ENCODE results near the gene ACAP3.

The ACAP3 gene

DNA sequence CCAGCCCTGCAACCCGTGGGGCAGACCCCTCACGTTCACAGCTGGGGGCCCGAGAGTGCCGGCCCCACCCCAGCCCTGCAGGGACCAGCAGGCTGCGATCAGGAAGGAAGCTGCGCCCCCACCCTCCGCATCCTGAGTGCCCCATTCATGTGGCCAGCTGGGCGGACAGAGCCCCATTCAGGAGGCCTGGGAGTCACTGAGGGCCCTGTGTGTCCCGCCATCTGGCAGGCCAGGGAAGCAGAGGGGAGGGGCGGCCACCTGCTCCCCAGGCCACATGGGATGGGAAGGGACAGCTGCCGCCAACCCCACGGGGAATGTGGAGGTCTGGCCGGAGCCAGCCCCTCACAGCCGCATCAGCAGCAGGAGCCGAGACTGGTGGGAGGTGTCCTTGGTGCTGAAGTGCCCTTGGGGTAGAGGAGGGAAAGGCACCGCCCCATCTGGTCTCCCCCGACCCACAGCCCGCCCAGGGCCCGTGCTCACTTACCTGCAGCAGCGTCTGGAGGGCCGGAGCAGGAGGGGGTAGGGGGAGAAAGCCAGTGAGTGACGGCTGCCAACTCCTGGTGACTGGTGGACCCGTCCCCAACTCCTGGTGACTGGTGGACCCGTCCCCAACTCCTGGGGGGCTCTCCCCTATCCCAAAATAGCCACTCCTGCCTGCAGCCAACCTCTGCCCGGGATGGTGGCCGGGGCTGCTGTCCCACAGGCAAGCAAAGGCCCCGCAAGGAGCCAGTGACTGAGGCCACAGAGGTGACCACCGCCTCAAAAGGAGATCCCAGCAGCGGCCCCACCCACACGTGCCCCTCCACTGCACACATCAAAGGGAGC, 8.7 kb downstream of the ACAP3 start:
- DNase-seq, result no peak

DNA sequence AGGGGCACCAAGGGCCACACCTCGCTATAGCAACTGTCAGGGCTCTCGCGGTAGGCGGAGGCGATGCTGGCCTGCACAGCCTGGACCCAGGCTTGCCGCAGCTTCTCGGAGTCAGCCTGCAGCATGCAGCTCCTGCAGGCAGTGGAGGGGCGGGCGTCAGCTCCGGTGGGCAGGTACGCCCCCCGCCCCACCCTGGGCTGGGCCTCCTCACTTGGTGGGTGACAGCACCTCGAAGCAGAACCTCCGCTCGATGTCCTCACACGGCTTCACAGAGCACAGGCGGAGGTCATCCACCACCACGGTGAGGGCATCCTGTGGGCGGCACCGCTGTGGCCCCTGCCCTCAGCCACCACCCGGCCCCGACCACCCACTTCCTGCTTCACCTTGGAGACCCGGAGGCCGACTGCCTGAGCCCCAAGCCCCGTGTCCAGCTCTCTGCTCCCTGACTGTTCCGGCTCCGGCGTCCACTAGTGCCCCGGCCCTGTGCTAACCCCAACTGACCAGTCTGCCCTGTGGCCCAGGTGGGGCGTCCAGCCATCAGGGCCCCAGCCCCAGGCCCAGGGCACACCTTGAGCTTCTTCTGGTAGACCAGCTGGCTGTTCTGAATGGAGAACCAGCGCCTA, 9.8 kb downstream of the ACAP3 start:
- no peak for DNase-seq

DNA sequence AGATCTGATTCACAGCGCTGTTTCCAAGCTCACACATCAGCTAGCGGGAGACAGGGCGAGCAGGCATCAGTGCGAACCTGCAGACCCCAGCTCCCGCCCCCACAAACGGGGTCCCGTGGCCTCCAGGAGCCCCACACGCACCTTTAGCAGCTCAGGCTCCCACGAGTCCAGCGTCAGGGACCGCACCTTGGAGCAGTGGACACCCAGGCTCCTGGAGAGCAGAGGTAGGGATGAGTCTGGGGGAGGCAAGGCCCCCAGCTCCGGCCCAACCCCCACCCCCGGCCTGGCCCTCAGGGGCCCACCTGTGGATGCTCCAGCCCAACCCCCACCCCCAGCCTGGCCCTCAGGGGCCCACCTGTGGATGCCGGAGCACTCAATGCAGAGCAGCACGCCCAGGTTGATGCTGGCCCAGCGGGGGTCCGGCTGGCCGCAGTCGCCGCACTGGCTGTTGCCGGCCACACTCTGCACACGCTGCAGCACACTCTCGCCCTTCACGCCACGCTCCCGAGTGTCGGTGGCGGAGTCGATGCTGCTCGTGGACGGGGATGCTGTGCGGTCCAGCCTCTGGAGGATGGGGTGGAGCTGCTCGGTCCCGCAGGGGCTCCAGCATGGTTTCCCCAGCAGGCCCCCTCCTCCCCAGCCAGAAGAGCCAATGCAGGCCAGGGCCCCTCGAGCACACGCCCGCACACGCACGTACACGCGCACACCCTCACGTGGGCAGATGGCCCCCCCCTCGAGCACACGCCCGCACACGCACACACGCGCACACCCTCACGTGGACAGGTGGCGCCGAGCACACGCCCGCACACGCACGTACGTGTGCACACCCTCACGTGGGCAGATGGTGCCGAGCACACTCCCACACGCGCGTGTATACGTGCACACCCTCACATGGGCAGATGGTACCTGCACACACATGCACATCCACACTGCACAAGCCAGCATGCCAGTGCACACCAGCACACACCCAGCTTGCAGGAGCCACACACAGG, 11.4 kb downstream of the ACAP3 start:
- DNase-seq, result no peak

DNA sequence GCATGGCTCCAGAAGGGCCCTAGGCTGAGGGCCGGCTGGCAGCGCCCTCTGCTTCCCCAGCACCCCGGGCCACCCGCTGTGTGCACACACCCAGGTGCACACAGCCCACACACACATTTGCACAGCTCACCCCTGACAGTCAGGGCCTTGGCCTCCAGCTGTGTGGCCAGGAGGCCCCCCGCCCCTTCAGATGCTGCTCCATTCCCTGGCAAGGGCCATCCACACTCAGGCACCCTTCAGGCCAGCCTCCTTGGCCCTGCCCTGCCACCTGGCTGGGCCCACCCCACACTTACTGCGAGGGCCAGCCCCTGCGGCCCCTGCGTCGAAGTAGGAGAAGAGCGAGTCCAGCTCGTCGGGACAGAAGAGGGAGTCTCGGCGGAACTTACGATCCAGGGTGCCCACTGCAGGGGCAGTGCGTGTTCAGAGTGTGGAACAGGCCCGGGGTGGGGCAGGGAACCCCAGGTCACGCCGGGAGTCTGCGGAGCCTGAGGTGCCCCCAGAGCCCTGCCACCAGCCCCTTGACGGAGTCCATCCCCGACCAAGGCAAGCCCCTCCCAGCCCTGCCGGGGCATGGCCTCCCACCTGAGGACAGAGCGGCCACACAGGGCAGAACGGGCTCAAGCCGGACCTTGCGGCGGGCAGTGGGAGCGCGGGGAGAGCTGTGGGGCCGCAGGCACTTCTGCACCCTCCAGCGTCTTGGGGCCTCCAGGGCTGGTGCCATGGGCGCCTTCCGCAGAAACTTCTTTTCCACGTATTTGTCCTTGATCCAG, 12.4 kb downstream of the ACAP3 start:
- no peak for DNase-seq

DNA sequence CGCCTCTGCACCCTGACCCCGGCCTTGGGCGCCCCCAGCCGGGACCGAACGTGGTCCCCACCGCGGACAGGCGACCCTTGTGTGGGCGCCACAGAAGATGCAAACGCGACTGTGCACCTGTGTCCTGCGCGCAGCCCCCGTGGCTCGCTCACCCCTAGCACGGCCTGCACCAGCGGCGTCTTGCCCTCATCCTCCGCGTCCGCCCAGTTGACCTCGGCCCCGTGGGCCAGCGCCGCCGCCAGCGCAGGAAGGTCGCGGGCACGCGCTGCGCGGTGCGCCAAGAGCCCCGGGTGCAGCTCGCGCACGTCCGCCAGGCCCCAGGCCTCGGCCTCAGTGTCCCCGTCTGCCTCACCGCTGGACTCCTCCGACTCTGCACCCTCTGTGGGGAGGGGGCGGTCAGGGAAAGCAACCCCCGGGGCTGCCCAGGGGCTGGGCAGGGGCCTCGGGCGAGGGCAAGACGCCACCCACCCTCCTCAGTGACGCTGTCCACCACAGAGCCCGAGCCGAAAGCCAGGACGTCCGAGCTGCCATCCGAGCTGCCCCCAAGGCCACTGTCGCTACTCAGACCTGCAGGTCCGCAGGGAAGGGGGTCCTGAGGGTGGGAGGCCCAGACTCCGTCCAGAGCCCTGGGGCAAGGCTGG, 13.4 kb downstream of the ACAP3 start:
- no peak for DNase-seq

DNA sequence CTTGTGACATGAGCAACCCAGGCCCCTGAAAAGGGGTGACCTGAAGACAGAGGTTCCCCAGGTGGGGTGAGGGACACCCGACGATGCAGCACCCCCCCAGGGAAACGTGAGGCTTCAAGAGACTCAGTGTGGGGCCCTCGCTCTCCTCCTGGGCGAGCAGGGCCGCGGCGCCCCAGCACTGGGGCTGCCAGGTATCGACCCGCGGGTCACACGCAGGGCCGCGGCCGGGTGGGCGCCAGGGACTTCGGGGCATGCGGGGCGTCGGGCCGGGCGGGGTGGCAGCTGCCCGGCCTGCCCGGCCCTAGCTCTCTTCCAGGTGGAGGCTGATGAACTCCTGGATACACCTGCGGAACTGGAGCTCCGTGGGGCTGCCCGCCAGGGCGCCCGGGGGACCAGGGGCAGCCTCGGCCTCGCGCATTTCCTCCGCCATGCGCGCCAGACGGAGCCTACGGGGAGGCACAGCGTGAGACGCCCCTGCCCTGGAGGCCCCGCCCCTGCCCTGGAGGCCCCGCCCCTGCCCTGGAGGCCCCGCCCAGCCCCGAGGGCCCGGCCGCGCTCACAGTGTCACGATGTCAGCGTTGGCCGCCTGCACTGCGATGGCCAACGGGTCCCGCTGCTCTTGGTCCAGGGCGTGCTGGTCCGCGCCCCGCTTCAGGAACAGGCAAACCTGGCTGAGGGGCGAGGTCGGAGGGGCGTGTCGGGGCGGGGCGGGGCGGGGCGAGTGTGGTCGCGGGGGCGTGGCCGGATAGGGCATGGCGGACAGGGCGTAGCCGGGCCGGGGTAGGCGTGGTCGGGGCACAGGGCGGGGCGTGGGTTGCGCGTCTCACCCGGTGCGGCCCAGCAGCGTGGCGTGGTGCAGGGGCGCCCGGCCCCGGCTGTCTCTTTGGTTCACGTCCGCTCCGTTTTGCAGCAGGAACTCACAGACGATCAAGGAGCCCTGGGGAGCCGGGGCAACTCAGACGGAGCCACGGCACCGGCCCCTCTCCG, 14.2 kb downstream of the ACAP3 start:
- no peak for DNase-seq

DNA sequence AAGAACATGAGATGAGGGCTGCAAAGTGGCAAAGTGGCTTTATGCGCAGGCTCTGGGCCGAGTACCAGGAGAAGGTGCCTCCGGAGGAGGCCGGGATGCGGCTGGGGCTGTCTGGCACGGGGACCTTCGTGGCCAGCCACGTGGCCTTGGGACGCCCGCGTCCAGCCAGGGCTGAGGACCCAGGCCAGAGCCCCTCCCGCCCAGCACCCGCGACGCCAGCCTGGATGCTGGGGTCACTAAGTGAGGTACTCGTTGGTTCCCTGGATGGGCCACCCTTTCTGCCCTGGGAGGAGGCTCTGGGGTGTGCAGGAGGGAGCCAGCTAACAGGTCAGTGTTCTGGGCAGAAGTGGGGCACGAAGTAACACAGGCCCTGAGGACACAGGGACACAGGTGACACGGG, 14.9 kb downstream of the ACAP3 start:
- DNase-seq, result no peak

DNA sequence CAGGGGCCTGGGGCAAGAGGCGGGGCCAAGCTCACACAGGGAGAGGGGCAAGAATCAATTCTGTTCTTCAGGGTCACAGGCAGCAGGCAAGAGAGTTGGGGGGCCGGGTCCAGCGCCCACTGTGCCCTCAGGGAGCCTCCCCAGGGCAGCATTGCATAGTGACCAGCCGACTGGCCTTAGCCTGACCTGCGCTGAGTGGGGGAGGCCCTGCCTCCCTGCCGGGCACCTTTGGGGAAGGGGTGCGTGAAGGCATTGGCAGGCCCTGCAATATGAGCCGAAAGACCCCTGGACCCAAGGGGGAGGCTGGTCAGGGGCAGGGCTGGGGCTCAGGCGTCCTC, 15.3 kb downstream of the ACAP3 start:
- no peak for DNase-seq

DNA sequence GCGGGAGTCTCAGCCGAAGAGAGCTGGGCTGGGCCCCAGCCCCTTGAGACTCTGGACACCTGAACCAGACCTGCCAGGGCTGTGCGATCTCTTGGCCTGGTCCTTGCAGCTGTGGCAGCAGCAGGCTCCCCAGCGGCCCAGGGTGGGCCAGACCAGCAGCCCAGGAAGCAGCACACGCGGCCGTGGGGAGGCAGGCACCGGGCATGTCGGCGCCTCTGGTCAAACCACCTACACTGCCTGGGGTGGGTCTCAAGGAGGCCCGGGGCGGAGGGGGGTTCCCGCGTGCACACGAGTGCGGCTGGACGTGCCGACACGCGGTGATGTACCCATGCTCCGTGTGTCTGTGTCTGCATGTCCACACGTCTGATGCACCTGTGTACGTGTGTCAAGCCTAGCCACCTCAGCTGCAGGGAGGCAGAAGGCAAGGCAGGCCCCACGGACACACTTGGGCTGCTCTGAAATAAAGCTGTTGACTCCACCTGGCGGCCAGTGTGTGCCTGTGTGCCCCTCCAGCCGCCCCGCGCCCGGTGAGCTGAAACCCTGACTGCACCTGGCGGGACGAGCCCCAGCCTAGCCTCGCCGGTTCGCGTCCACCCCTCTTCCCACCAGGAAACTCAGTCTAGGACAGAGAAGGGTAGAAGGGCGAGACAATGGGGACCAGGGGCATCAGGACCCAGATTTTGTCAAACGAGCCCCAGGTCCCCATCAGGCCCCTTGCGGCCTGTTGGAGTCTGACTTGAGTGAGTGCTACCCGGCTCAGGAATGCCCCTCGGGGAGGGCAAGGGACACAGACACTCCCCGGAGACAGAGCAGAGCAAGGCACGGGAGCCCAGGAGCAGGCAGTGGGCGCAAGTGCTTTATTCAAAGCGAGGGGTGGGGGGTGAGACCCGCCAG, 15.9 kb downstream of the ACAP3 start:
- DNase-seq, result peak; percentile 69

DNA sequence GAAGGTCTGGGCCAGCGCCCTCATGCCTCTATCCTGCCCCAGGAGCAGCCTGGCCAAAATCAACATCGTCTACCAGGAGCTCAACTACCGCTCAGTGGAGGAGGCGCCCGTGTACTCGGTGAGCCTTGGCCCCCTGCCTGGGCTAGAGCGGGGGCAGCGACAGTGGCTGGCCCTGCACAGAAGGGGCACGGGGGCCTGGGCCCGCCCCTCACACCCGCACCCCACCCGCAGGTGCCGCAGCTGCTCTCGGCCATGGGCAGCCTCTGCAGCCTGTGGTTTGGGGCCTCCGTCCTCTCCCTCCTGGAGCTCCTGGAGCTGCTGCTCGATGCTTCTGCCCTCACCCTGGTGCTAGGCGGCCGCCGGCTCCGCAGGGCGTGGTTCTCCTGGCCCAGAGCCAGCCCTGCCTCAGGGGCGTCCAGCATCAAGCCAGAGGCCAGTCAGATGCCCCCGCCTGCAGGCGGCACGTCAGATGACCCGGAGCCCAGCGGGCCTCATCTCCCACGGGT, 16.7 kb downstream of the ACAP3 start:
- no peak for DNase-seq

DNA sequence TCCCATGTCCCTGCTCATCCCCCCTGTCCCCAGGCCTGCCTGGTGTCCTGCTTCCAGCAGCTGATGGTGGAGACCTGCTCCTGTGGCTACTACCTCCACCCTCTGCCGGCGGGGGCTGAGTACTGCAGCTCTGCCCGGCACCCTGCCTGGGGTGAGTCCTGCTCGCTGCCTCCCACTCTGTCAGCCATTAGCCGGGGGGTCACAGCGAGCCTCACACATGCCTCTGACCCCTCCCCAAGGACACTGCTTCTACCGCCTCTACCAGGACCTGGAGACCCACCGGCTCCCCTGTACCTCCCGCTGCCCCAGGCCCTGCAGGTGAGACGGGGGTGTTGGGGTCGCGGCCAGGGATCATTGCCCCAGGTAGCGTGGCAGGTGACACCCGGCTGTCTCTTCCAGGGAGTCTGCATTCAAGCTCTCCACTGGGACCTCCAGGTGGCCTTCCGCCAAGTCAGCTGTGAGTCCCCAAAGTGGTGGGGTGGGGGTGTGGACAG, 17.4 kb downstream of the ACAP3 start:
- peak; percentile 68 for DNase-seq

DNA sequence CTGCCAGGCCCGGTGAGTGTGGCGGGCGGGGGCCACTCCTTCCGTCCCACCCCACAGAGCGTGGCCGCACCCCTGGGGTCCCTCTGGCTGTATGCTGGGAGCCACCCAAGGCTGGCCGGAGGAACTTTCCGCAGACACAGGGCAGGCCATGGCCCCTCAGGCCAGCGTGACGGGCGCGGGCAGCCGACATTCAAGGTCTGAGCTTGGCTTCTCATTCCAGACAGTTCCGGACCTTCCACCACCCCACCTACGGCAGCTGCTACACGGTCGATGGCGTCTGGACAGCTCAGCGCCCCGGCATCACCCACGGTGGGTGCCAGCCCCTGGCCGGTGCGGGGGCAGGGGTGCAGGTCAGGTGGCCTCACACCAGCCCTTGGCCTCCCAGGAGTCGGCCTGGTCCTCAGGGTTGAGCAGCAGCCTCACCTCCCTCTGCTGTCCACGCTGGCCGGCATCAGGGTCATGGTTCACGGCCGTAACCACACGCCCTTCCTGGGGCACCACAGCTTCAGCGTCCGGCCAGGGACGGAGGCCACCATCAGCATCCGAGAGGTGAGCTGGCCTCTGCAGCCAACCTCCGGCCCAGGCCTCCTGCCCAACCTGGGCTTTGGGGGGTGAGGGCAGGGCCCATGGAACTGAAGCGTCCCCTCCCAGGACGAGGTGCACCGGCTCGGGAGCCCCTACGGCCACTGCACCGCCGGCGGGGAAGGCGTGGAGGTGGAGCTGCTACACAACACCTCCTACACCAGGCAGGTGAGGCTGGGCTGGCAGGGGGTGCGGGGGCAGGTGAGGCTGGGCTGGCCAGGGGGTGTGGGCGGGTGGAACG, 20.2 kb downstream of the ACAP3 start:
- DNase-seq, result no peak

DNA sequence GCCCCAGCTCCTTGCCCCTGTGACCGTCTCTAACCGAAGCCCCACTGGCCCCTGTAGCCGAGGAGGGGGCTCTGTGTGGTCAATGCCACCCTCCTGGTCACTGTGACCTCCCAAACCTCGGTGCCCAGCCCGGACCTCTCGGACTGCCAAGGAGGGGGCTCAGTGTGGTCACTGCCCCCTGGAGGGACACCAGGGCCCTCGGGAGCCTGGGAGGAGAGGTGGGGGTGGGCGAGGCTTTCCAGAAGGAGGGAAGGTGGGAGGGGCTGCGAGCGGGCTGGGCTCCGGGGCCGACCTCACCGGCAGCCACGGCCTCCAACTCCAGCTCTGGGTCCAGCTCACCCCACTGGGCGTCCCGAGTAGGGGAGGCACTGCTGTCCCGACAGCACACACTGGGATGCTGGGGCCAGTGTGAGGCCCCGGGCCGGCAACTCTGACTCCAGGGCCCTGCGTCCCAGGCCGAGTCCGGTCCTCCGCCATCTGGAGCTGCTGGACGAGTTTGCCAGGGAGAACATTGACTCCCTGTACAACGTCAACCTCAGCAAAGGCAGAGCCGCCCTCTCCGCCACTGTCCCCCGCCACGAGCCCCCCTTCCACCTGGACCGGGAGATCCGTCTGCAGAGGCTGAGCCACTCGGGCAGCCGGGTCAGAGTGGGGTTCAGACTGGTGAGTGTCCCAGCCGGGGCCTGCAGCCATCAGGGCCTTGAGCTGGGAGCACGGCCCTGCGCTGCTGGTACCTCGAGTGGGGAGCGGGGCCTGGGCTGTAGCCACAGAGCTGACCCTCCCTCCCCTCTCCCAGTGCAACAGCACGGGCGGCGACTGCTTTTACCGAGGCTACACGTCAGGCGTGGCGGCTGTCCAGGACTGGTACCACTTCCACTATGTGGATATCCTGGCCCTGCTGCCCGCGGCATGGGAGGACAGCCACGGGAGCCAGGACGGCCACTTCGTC, 21.1 kb downstream of the ACAP3 start:
- no peak for DNase-seq

DNA sequence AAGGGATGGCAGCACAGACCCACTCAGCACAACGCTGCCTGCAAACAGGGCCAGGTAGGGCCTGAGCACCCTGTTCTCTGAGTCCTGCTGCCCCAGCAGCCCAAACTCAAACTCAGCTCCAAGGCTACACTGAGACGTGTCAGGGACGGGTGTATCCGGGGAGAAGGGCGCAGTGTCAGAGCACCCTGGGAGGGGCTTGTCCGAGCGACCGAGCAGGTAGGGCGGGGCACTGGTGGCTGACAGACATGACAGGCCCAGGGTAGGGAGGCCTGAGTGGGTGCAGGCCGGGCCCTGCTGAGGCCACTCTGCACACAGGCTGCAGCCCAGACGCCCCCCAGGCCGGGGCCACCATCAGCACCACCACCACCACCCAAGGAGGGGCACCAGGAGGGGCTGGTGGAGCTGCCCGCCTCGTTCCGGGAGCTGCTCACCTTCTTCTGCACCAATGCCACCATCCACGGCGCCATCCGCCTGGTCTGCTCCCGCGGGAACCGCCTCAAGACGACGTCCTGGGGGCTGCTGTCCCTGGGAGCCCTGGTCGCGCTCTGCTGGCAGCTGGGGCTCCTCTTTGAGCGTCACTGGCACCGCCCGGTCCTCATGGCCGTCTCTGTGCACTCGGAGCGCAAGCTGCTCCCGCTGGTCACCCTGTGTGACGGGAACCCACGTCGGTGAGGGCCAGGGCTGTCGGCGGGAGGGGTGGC, 22.0 kb downstream of the ACAP3 start:
- no peak for DNase-seq

DNA sequence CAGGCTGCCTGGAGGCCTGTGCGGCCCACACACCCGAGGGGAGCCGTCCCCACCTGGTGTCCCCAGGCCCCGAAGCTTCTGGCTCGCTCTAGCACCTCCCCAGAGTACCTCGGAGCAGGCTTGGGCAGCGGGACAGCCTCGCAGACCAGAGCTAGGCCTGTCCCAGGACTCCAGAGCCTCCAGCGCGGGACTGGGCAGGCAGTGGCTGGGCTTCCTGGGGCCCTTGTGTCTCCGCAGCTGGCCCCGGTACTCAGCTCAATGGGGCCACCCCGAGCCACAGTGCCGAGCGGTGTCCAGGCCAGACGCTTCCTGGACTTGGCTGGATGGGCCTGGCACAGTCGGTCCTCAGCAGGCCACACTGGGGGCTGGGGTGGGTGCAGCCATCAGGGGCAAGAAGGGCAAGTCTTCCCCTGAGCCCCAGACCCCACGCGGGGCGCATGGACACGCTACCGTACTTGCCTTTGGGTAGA, 22.6 kb downstream of the ACAP3 start:
- DNase-seq, result no peak

Data from stimulated activated CD4-positive, alpha-beta T cell treated with anti-CD3 and anti-CD28 coated beads, Interleukin-12 subunit alpha, Interleukin-12 subunit beta, amount 100 ng/mL, for 4 hours (primary cell).